NCI-H187 treated with DMSO at 0.1 percent for 48 hours (cell line): ENCODE data around the gene SLC35F1.
"Not testable (repeated sequence)": the region's sequence is repeated elsewhere in the genome, so short reads cannot be mapped to it uniquely, and the experiment has no call there.

Source experiments
- DNase-seq: peaks from one replicate; lab custom pipeline; 2025; lab: John Stamatoyannopoulos, UW

The SLC35F1 gene

GRCh38 chr6:117906958-117907600, at the start of gene SLC35F1:
TSS of gene SLC35F1 (plus strand) at chr6:117907264.
- no peak for DNase-seq

- not testable (repeated sequence) for DNase-seq
Measured at GRCh38 chr6:117858601-117859000, 48.5 kb upstream of the SLC35F1 start.

DNA sequence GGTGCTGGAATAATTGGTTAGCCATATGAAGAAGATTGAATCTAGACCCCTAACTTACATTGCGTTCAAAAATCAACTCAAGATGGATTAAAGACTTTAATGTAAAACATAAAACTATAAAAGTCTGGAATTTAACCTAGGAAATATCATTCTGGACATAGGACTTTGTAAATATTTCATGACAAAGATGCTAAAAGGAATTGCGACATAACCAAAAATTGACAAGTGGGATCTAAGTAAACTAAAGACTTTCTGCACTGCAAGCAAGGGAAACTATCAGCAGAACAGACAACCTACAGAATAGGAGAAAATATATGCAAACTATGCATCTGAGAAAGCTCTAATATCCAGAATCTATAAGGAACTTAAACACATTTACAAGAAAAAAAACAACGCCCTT, 45.5 kb upstream of the SLC35F1 start:
- no peak for DNase-seq

- DNase-seq = no peak
Measured at GRCh38 chr6:117866561-117866960, 40.5 kb upstream of the SLC35F1 start.

- no peak for DNase-seq
Measured at GRCh38 chr6:117870486-117871242, 36.4 kb upstream of the SLC35F1 start.

GRCh38 chr6:117880824-117881223, 26.2 kb upstream of the SLC35F1 start:
- no peak for DNase-seq

DNA sequence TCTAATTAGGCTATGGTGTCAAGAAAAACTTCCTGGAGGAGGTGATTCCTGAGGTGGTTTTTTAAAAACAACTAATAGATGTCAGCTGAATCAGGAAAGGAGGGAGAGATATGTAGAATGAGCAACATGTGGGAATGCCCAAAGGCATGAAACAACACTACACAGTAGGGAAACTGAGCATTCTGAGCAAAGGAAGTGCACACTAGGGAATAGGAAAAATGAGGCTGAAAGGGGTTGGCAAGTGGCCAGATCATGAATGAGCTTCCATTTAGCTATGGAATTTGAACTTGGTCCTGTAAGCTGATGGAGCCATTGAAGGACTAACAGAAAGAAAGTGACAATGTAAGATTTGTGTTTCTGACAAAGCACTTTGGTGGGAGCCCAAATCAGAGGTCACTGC, 16.9 kb upstream of the SLC35F1 start:
- no peak for DNase-seq

DNA sequence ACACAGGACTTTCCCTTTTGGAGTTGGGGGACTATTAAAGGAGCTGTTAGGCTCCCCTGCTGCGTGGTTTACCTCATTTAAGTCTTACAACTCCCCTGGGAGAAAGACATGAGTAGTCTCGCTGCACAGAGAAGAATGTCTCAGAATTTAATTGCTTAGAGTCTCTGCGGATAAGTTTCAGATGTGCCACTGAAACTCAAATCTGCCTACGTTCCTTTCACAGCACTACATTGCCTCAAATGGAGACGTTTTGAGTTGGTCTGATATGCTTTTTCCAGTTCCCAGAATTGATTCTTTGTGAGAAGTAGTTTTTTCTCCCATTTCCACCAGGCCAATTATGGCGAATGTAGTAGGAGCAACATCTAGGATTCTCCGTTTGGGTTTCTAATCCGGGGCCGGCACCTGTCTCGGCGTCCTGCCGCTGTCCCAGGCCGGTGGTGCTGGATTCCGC, 532 bp upstream of the SLC35F1 start:
- DNase-seq = no peak

DNA sequence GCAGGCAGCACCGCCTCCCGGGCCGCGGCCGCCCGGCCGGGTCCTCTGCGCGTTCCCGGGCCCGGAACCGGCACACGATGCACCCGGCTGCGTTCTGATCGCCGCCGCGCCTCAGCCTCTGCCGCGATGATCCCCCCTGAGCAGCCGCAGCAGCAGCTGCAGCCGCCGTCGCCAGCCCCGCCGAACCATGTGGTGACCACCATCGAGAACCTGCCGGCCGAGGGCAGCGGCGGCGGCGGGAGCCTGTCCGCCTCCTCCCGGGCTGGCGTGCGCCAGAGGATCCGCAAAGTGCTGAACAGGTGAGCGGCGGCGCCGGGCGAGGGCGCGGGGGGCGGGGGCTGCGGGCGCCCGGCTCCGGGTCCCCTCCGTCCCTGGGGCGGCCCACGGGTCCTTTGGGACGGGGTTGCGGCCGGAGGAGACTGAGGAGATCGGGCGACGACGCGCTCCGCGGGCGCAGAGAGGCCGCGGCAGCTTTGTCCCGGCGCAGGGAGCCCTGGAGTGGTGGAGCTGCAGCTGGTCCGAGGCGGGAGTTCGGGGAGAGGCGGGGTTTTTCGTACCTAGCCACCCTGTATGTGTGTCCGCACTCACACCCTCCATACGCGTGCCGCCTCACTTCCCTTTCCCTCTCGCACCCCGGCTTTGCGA, 659 bp downstream of the SLC35F1 start:
- no peak for DNase-seq

DNA sequence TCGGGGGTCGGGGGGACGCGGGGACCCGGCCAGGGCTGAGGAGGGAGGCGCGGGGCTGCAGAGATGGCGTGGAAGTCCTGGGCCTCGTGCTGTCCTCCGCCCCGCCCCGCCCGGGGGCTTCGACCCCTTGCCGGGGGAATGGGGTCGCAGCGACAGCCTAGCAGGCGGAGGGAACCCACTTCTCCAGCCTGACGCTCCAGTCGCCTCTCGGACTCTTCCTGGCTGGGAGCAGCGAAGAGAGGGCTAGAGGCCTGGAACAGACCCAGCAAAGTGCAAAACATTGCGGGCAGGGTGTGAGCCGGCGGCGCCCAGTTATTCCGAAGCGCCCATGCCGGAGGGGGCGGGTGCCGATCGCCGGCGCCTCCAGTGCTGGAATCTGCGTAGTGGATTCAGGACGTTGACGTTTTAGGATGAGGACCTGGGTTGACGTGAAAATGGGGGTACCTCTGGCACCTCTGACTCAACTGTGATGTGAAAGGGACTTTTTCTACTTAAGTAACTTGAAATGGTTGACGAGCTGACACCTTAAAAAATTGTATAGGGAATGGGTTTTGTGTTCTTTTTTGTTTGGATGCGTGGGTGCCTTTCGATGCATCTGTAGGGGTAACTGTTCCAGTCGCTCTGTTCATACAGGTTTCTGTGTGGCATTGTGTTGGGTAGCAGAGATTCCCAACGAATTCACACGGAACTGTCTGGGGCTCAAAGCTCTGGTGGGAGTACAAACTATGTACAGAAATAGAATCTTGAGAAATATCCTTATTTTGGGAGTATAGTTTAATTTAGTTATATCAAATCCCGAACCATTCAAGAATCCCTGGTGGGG, 1.4 kb downstream of the SLC35F1 start:
- DNase-seq = no peak

DNA sequence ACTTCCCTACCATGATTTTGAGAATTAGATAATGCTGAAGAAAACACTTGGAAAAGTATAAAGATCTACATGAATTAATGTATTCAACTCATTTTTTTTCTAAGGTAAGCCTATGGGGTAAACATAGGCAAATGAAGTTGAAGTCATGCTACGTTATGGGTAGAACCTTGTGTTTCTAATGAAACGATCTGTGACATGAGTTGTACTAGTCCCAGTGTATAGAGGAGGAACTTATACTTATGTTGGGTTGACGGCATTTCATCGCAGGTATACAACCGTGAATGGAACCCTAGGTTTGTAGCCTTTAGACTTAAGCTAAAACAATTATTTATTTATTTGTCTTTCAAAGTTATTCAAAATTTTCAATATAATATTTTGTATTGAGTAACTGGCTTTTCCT, 2.6 kb downstream of the SLC35F1 start:
- no peak for DNase-seq

- no peak for DNase-seq
Measured at GRCh38 chr6:117910549-117910948, 3.5 kb downstream of the SLC35F1 start.

- DNase-seq = no peak
Measured at GRCh38 chr6:117911150-117911549, 4.1 kb downstream of the SLC35F1 start.

- no peak for DNase-seq
Measured at GRCh38 chr6:117911660-117912059, 4.6 kb downstream of the SLC35F1 start.

GRCh38 chr6:117915846-117916245, 8.8 kb downstream of the SLC35F1 start:
- DNase-seq = no peak

DNA sequence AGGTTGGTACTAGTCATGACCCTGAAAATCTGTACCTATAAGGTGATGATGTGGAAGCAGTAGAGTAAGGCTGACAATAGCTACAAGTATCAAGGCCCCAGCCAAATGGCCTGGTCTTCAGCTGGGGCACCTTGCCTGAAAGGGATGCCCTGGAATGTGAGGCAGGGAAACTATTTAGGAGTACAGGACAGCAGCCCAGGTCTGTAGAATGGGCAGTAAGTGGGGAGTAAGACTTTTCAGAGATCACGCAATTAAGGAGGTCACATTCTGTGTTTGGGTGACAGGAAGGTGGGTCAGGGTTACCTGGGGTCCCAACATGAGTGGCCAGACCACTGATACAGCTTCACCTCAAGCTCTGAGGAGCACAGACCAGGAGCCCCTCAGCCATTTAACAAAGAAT, 9.4 kb downstream of the SLC35F1 start:
- DNase-seq = no peak

DNA sequence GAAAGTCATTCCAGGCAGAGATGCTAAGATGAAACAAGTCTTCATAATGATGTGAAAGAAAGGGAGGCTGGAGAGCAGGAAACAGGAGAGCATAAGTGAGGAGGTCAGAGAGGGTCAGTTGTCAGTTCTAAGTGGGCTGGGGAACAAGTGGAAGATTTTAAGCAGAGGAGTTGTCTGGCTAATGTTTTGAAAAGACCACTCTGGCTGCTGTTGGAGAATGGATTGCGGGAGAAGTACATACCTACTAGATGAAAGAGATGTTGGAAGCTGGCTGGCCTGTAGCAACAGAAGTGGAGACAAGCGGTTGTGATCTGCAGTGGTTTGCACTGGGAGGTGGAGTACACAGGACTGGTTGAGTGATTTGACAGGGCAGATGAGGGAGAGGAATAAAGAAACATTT, 10.1 kb downstream of the SLC35F1 start:
- DNase-seq = no peak

- DNase-seq = no peak
Measured at GRCh38 chr6:117918454-117918853, 11.4 kb downstream of the SLC35F1 start.

- DNase-seq = no peak
Measured at GRCh38 chr6:117919275-117919674, 12.2 kb downstream of the SLC35F1 start.

DNA sequence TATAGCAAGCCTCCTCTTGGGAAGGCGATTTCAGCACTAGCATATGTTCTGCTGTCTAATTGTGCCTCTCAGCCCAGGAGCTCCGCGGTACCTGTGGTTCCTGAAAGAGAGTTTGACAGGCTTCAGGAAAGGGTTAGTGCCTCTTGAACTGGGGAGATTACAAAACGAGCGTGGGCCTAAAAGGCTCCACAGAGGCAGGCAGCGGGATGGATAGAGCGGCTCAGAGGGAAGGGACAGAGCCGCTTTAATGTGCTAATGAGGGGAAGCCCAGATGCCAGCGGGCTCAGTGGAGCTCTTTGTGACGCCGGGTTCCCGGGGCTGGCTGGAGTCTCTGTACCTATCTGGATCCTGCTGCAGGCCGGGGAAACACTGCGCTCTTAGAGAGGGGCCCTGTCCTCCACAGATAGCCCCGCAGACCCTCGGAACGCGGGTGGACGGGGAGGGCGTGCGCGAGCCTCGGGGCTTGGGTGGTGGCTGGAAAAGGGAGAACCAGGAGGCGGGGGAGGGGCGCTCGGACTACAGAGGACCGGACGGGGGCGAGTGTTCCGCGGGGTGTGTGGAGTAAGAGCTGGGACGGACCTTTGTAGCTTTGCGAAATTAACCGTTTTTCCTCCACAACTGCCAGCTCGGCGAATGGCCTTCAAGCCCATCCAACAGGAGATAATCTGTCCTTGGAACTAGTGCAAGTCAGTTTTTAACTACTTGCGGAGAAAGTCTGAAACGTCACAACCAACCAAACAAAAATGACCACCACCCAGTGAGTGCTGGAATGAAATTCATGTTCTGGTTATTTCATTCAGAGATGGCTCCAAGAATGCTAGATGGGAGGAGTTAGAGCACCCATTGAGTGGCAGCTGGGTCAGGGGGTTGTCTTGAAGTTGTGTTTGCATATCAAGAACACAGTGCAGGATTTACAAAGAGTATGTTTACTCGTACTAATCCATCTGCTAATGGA, 13.0 kb downstream of the SLC35F1 start:
- DNase-seq = no peak

- DNase-seq = no peak
Measured at GRCh38 chr6:117924690-117925089, 17.6 kb downstream of the SLC35F1 start.
